ENCODE results near the gene ABCG1. TPM values are rescaled to one million over a fixed set of nuclear protein-coding genes. Genes with fewer than 3 reads are reported as not detected.

The ABCG1 gene
- total and polyA plus RNA-seq, 8 donors: 3.1 to 65.9 (median 15.6) TPM

DNA sequence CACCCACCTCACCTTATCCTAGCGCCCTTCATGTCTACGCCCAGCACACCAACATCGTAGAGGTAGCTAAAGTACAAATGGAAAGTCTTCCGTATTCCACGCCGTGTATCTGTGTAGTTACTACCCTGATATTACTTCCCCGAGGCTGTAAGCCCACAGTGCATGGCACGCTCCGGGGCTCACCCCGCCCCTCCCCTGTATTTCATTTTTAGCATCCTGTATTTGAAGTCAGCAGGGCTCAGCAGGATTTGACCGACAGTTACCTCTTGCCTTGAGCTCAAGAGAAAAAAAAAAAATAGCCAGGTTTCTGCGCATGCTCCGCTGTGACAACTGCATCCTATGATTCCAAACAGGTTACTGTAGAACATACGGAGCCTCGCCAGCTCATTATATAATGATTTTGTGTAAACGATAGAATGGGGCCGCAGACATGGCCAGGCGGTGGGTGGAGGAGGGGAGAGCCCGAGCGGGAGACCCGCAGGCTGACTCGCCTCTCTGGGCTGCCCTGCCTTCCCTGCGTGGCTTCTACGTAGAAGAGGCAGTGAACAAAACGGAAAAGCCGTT, 1.3 kb downstream of the ABCG1 start:
- H3K9me3 ChIP-seq: no peaks in the 10 kb centered on the region
- intact Hi-C loops (cut with DNase I; ENCODE audit: low total_unique reads): no loop called here
- H3K4me3 ChIP-seq: peak overlapping the region; percentile 65 to 81 (median 72)
- no peaks in the 10 kb centered on the region for H3K27me3 ChIP-seq
- H3K36me3 ChIP-seq: no peaks in the 10 kb centered on the region
- 1 to 2% (median 1%) methylated on average over 26 of the region's 26 CpGs for WGBS, 5 donors
- TF ChIP-seq POLR2AphosphoS5 (IDR thresholded peaks at IDR 0.05) (peak in 2 of 3 donors; percentile 52 to 55), EP300 (IDR thresholded peaks at IDR 0.05) (no peak)
- TF ChIP-seq, protein P1, sequence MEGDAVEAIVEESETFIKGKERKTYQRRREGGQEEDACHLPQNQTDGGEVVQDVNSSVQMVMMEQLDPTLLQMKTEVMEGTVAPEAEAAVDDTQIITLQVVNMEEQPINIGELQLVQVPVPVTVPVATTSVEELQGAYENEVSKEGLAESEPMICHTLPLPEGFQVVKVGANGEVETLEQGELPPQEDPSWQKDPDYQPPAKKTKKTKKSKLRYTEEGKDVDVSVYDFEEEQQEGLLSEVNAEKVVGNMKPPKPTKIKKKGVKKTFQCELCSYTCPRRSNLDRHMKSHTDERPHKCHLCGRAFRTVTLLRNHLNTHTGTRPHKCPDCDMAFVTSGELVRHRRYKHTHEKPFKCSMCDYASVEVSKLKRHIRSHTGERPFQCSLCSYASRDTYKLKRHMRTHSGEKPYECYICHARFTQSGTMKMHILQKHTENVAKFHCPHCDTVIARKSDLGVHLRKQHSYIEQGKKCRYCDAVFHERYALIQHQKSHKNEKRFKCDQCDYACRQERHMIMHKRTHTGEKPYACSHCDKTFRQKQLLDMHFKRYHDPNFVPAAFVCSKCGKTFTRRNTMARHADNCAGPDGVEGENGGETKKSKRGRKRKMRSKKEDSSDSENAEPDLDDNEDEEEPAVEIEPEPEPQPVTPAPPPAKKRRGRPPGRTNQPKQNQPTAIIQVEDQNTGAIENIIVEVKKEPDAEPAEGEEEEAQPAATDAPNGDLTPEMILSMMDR (IDR thresholded peaks at IDR 0.05): no peak
- H3K4me1 ChIP-seq: peaks cover 14 to 59% (median 39%) of the 10 kb centered on the region in 4 donors
- DNase-seq: peak; percentile 69 to 96
- peak overlapping the region; percentile 71 to 86 (median 80) for H3K27ac ChIP-seq

DNA sequence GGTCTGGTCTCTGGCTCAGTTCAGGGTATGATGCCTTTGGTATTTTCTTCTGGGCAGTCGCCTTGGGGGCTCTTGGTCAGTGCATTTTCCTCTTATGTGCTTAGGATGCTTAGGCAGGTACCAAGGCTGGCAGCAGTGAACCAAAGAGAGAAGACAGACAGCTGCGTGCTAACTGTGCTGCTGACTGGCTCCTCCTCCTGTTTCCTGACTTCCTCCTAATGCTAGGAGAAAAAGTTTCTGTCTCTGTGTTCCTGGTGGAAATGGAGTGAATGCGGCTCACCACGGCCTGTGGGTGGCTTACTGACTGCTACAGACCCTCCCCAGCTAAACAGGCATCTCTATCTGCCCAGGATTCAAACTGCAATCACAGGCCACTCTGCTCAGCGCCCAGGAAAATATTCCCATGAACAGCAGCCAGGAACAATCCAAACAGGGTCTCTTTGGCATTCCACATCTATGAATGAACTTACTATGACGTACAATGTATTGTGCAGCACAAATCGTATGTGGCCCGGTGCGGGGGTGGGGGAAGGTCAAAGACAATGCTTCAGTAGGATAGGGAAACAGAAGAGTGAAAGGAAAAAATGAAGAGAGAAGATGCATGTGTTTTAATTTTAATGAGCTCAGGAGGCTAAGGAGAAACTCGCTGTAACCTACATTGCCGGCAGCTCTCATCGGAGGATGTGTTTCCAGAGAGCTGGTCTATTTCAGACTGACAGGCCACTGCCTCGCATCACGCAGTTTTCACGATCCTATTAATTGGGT, 2.8 kb downstream of the ABCG1 start:
- H3K4me3 ChIP-seq: peak overlapping the region in 1 of 4 donors; percentile 3
- no peaks in the 10 kb centered on the region for H3K27me3 ChIP-seq
- no peaks in the 10 kb centered on the region for H3K9me3 ChIP-seq
- peak overlapping the region; percentile 18 to 86 (median 76) for H3K27ac ChIP-seq
- TF ChIP-seq EP300 (IDR thresholded peaks at IDR 0.05) (no peak), POLR2AphosphoS5 (IDR thresholded peaks at IDR 0.05) (peak in 1 of 3 donors; percentile 4)
- TF ChIP-seq, protein P1 (IDR thresholded peaks at IDR 0.05): no peak
- H3K4me1 ChIP-seq: peaks cover 14 to 65% (median 39%) of the 10 kb centered on the region in 4 donors
- DNase-seq: peak; percentile 23 to 67
- intact Hi-C loops (cut with DNase I; ENCODE audit: low total_unique reads): no loop called here
- H3K36me3 ChIP-seq: peaks cover 0 to 14% (median 13%) of the 10 kb centered on the region in 4 donors
- 55 to 77% (median 72%) methylated on average over 15 of the region's 15 CpGs for WGBS, 5 donors

DNA sequence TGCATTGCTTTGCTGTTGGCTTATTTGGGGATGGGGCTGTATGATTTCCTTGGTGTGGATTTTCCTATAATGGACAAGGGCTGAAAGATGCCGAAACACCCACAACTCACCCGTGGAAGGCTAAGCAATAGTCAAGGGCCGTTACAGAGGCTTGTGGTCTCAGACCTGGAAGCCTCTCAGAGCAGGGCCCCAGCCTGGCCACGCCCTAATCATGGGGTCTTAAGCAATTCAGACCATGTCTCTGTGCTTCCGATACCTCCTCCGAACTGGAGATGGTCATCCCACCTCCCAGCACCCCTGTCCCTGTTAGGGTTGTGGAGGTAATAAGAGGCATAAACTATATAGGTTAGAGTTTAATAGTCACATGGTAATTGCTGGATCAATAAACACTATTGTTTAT, 3.4 kb downstream of the ABCG1 start:
- Histone ChIP-seq H3K27ac (peak overlapping the region in 3 of 5 donors; percentile 11 to 86 (median 76)), H3K4me1 (peaks cover 16 to 70% (median 42%) of the 10 kb centered on the region in 4 donors), H3K36me3 (peaks cover 0 to 20% (median 15%) of the 10 kb centered on the region in 4 donors), H3K27me3 (no peaks in the 10 kb centered on the region), H3K4me3 (no peak overlapping the region), H3K9me3 (no peaks in the 10 kb centered on the region)
- intact Hi-C loops (cut with DNase I; ENCODE audit: low total_unique reads): no loop called here
- 73 to 93% (median 88%) methylated on average over 6 of the region's 6 CpGs for WGBS, 5 donors
- DNase-seq: peak in 1 of 2 donors; percentile 20
- no peak for TF ChIP-seq POLR2AphosphoS5 (IDR thresholded peaks at IDR 0.05)
- no peak for TF ChIP-seq EP300 (IDR thresholded peaks at IDR 0.05)
- TF ChIP-seq, protein P1 (IDR thresholded peaks at IDR 0.05): no peak
- TF ChIP-seq POLR2A (IDR thresholded peaks at IDR 0.05): no peak

DNA sequence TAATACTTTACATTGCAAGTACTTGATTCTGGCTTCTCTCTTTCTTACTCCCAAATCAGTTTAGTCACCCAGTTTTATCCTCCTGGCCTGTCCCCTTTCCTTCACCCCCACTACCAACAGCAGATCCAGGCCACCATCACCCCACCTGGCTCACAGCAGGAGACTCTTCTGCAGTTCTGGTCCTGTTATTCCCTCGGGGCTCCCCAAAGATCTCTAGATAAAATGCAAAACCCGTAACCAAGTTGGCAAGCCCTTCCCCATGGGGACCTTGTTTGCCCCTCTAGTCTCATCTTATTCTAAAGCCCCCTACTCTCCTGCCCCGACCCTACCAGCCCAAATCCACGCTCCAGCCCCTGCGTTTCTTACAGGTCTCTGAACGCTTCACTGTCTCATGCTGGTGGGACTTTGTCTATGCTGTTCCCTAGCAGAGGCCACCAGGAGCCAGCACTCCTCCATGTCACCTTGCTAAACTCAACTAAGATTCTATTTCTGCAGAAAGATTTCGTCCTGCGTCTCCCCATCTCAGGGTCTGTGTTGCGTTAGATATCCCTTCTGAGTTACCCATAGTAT, 4.0 kb downstream of the ABCG1 start:
- WGBS, 5 donors: 92 to 94% (median 93%) methylated on average over 9 of the region's 9 CpGs
- H3K4me1 ChIP-seq: peaks cover 19 to 75% (median 45%) of the 10 kb centered on the region in 4 donors

More for the DNA sequence above, 4.0 kb downstream of the ABCG1 start:
- Histone ChIP-seq H3K9me3 (no peaks in the 10 kb centered on the region), H3K36me3 (peaks cover 0 to 20% (median 15%) of the 10 kb centered on the region in 4 donors), H3K27me3 (no peaks in the 10 kb centered on the region), H3K4me3 (no peak overlapping the region), H3K27ac (no peak overlapping the region)
- no peak for DNase-seq
- TF ChIP-seq POLR2A (IDR thresholded peaks at IDR 0.05) (no peak), POLR2AphosphoS5 (IDR thresholded peaks at IDR 0.05) (no peak), EP300 (IDR thresholded peaks at IDR 0.05) (no peak)
- TF ChIP-seq, protein P1 (IDR thresholded peaks at IDR 0.05): no peak
- intact Hi-C loops (cut with DNase I; ENCODE audit: low total_unique reads): no loop called here

All from stomach (tissue), 9 donors.